Daoy (cell line): ENCODE measurements around the gene SNCB. TPM values are rescaled to one million over a fixed set of nuclear protein-coding genes. Genes with fewer than 3 reads are reported as not detected.
A peak's percentile ranks its signal among the peaks of the same experiment; 100 is the strongest.
"Not testable (repeated sequence)": the region's sequence is repeated elsewhere in the genome, so short reads cannot be mapped to it uniquely, and the experiment has no call there.

Experiments
- DNase-seq: peaks from one replicate; pipeline ENCODE4 v3.0.0-alpha.2; 2015; ENCODE audit warnings: low read depth
- total RNA-seq: library from RNA; depleted of rRNA; stranded (reverse); fragments of >200 nt; shearing (Covaris generic); gene quantifications from 2 replicates; pipeline ENCODE4 v1.2.3, GENCODE V29; 2014

SNCB gene
- total RNA-seq, 1 experiment from 2014 or later: 0.11 TPM

GRCh38 chr5:176624142-176624541, 6.2 kb downstream of the SNCB start:
- DNase-seq: no peak

DNA sequence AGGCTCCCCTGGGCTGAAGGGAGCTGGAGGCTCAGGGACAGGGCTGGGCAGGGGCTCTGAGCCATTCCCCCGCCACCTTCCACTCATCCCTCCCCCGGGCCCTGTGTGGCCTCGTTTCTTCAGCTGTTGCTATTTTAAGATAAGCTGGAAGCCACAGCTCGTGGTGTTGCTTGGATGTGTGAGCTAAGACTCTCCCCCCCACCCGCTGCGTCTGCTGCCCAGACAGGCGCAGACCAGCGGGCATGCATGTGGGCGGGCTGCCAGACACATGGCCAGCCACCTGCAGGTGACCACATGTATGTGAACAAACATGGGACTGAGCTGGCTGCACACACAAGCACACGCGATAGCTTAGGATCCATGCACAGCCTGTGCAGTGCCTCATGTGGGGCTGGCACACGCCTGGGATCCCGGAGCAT, 8.7 kb downstream of the SNCB start:
- peak; percentile 68 for DNase-seq

GRCh38 chr5:176620333-176620981, 9.9 kb downstream of the SNCB start:
- DNase-seq: peak; percentile 39

GRCh38 chr5:176619569-176620332, 10.6 kb downstream of the SNCB start:
- peak; percentile 38 for DNase-seq

GRCh38 chr5:176619203-176619568, 11.1 kb downstream of the SNCB start:
- DNase-seq: peak; percentile 95

DNA sequence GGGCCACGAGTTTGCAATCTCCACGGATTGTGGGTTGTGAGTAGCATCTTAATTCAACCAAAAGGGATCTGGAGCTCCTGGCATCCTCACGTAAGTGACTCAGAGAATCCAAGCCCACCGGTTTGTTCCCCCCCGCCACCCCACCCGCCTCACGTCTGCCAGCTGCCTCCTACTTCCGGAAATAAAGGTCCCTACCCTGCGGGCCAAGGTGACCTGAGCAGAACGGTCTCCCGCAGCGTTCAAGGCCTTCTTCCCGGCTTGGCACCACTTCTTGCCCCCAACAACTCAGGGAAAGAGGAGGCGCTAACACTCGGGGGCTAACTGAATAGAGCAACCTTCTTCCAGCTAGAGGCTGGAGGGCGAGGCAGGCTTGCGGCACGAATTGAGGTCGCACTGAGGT, 11.6 kb downstream of the SNCB start:
- DNase-seq: no peak

DNA sequence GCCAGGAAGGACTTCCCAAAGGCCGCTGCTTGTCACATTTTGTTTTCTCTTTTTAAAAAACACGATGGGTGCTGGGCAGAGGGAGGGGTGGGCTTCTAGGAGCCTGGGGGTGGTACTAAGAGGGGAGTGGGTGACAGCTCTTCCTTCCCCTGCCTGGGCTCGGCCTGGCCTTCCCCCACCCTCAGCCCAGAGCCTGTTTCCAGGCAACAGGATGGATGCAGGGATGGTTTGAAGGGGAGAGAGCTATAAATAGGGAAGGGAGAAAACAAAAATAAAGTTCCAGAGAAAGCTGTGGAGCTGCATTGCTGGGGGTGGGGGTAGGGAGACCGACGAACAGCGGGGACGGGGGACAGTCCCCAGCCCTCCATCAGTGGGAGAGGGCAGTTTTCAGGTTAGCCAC, 13.8 kb downstream of the SNCB start:
- no peak for DNase-seq

- peak; percentile 91 for DNase-seq
These were observed 15.4 kb downstream of the SNCB start for GRCh38 chr5:176614805-176615478.

GRCh38 chr5:176612855-176613254, 17.5 kb downstream of the SNCB start:
- DNase-seq: no peak

- DNase-seq: no peak
These were observed 18.3 kb downstream of the SNCB start for GRCh38 chr5:176612008-176612407.

DNA sequence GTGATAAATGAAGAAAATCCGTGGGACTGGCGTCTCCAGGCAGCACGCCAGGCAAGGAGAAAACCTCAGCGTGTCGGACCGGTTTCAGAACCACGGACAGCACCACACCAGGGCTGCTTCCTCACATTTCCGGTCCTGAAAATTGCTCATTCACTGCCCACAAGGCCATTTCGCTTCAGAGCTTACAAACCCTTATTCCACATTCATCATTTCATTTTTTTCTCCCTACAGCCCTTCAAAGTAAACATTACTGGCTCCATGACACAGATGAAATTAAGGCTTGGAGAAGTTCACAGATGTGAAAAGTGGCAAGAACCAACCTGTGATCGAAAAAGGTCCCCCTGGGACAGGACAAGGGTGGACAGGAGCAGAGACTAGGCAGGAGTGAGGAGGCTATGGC, 18.9 kb downstream of the SNCB start:
- DNase-seq: peak; percentile 91

DNA sequence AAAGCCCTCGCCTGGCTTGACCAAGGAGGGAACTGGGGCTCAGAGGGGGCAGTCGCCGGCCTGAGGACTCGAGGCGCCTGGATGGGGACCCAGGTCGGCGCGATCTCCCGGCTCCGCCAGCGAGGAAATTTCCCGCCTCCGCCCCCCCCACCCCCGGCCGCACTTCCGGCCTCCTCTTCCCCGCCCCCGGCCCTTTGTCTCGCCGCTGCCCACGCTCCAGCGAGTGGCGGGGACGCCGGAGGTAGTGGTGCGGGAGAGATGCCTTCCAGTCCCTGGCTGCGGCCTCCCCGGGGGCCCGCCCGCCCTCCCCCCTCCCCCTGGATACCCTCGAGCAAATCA, 19.9 kb downstream of the SNCB start:
- no peak for DNase-seq

- peak; percentile 84 for DNase-seq
These were observed 20.5 kb downstream of the SNCB start, which contains the start of gene GPRIN1 for GRCh38 chr5:176609724-176610434. TSS of gene GPRIN1 (minus strand) at chr5:176610156. CDS start at chr5:176599834, 10,322 bp downstream.

DNA sequence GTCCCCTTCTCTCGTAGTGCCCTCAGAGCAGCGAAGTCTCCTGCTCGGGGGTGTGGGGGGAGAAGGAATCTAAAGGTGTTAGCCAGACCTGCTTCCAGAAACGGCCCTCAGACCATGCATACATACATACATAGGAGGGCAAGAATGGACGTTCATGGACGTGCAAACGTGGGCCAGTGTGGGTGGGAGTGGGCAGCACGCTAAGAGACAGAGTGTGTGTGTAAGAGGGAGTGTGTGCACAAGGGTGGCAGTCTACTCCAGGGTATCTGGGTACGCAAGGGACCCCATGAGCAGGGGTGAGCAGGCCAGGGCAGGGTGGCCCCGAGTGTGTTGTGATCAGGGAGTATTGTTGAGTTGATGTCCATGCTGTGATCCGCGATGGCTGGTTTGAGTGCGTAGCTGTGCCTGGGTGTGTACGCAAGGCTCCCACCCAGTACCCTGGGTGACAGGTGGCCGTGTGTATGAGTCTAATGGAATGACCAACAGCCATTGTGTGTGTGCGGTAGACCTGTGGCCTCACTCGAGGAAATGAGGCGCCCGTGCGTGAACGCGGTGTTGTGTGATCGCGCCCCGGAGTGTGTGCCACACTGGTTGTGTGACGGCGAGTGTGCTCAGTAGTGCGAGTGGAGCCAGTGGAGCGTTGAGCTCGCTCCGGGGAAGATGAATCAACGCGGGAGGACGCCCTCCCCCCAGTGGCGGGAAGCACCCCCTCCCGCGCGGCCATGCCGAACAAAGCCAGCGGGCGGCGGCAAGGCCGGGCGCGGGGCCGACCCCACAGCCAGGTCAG, 21.2 kb downstream of the SNCB start:
- peak; percentile 34 for DNase-seq

- DNase-seq: no peak
These were observed 22.1 kb downstream of the SNCB start for GRCh38 chr5:176608142-176608705.

DNA sequence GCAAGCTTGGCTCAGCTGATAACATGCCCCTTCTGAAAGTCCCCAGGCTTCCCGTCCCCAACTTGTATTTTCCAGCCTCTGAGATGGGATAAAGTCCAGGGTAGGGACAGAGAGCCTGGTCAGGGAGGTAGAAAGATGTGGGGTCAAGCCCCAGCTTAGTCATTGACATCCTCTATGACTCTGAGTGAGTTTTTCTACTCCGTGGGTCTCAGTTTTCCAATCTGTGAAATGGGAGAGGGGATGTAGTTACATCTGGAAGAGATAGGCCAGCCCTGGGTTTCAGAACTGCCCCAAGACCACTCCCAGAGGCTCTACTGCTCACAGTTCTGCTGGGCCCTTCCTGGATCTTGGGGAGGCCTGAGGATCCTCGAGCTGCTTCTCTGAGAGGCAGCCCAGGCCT, 23.5 kb downstream of the SNCB start:
- no peak for DNase-seq

- DNase-seq: no peak
These were observed 24.3 kb downstream of the SNCB start for GRCh38 chr5:176606032-176606431.

GRCh38 chr5:176603091-176603490, 27.2 kb downstream of the SNCB start:
- DNase-seq: no peak

- DNase-seq: no peak
These were observed 28.3 kb downstream of the SNCB start for GRCh38 chr5:176601901-176602482.

DNA sequence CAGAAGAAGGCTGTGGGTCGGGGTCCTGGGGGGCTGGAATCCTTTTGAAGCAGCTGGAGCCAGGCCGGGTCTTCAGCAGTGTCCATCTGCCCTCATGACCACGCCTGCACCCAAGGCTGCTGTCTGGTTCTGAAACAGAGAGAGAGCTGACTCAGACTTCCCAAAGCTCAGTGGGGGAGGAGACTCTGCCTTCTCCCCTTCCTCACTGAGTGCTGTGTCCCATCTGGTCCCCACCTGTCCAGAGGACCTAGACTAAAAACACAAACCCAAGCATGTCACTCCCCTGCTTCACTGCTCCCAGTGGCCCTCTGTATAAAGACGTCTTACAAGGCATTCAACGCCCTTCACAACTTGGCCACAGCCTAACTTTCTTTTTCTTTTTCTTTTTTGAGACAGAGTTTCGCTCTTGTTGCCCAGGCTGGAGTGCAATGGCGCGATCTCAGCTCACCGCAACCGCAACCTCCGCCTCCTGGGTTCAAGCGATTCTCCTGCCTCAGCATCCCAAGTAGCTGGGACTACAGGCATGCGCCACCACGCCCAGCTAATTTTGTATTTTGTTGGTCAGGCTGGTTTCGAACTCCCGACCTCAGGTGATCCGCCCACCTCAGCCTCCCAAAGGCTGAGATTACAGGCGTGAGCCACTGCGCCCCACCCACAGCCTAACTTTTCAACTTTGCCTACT, 30.4 kb downstream of the SNCB start:
- DNase-seq: not testable (repeated sequence)
